Skeletal muscle satellite cell (primary cell): ENCODE measurements around the gene NCAM1.

ENCODE experiments used
- H3K27me3 ChIP-seq: 2 replicates; pipeline ENCODE4 v1.7.0; 2013; ENCODE audit warnings: low read length; ENCODE audit not compliant: control insufficient read depth, insufficient read depth
- H3K36me3 ChIP-seq: 2 replicates; pipeline ENCODE4 v1.7.0; 2013; ENCODE audit warnings: mild to moderate bottlenecking, control low read depth, low read length; ENCODE audit not compliant: insufficient read depth
- H3K4me1 ChIP-seq: 2 replicates; pipeline ENCODE4 v1.7.0; 2013; ENCODE audit warnings: low read length; ENCODE audit not compliant: control insufficient read depth, insufficient read depth
- H3K4me2 ChIP-seq: 2 replicates; pipeline ENCODE4 v1.7.0; 2013; ENCODE audit warnings: mild to moderate bottlenecking, low read length
- H3K4me3 ChIP-seq: 2 replicates; pipeline ENCODE4 v1.7.0; 2013; ENCODE audit warnings: low read length
- H3K9ac ChIP-seq: 2 replicates; pipeline ENCODE4 v1.7.0; 2013; ENCODE audit warnings: mild to moderate bottlenecking, low read depth, low read length, moderate library complexity
- H3K9me3 ChIP-seq: replicated peaks from 2 replicates; pipeline ENCODE4 v1.7.0; 2013; ENCODE audit warnings: mild to moderate bottlenecking, control low read depth, low read length

Gene NCAM1

DNA sequence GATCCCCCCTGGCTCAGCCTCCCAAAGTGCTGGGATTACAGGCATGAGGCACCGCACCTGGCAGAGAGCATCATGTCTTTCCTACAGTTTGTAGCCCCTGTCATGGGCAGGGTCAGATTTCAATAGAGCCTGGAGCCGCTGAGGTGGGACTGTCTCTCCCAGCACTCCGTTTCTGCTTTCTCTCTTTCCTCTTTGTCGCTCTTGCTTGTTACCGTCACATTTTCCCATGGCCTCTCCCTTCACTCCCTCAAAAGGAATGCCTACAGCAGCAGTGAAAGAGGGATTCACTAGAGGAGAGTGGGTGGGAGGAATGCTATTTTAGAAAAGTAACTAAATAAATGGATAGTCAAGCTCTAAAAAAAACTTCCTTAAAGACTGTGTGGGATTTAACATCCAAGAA, 216.5 kb downstream of the NCAM1 start:
- no peak overlapping the region for H3K4me2 ChIP-seq
- no peak overlapping the region for H3K9ac ChIP-seq
- H3K4me3 ChIP-seq = no peak overlapping the region
- no peaks in the 10 kb centered on the region for H3K27me3 ChIP-seq
- H3K9me3 ChIP-seq = no peaks in the 10 kb centered on the region
- H3K4me1 ChIP-seq = peaks cover 18% of the 10 kb centered on the region
- H3K36me3 ChIP-seq = no peaks in the 10 kb centered on the region

DNA sequence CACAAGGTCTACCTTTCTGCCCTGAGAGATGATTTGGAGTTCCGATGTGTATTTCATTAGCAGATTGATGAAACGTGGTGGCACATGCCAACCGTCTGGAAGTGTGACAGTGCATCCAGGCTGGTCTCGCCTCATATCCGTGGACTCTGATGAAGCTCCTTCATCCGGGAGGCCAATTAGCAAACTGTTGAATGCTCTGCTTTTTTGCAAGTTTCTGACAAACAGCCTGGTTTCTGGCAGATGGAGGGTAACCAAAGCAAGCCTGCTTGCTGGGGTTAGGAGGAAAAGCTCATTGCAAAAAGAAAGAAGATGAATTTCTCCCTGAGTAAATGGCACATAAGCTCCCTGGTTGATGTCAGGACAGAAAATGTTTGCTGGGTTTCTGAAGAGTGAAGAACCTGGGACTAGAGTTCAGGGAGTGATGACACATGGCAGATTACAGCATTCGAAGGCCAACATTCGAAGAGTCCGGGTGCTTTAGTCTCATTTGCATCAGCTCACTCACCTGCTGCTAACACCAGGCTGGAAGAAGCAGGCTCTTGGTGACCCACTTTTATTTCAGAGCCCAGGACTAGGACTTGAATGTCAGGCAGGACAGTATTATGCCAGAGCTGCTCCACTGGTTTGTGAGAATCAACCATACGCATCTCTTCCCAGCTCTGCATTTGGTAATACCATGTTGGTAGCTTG, 217.3 kb downstream of the NCAM1 start:
- Histone ChIP-seq H3K9me3 (no peaks in the 10 kb centered on the region), H3K27me3 (no peaks in the 10 kb centered on the region), H3K36me3 (no peaks in the 10 kb centered on the region), H3K4me1 (peaks cover 18% of the 10 kb centered on the region), H3K4me2 (no peak overlapping the region), H3K9ac (no peak overlapping the region), H3K4me3 (no peak overlapping the region)

DNA sequence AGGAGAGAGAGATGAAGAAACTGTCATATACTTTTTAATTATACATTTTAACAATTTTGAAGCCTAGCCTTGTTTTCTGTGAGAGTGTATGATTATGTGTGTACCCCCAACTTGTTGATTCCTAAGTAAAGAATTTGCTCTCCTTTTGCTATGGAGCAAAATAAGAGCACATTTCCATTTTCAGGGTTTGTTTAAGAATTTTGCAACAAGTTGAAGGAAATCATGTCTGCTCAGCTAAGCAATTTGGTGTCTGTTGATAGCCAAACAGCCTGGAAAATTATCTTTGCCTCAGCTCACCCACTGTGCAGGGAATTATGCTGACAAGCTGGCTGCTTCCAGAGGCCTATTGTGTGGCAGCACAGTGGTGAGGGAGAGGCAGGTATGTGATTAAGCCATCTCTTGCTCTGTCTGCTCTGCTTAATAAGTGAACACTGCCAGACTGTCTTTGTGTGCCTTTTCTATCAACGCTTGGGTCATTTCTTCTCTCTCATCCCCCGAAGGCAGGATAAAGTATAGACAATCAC, 218.0 kb downstream of the NCAM1 start:
- H3K9ac ChIP-seq = no peak overlapping the region
- H3K27me3 ChIP-seq = no peaks in the 10 kb centered on the region
- no peak overlapping the region for H3K4me2 ChIP-seq
- peaks cover 23% of the 10 kb centered on the region for H3K4me1 ChIP-seq
- H3K9me3 ChIP-seq = no peaks in the 10 kb centered on the region
- no peak overlapping the region for H3K4me3 ChIP-seq
- no peaks in the 10 kb centered on the region for H3K36me3 ChIP-seq

DNA sequence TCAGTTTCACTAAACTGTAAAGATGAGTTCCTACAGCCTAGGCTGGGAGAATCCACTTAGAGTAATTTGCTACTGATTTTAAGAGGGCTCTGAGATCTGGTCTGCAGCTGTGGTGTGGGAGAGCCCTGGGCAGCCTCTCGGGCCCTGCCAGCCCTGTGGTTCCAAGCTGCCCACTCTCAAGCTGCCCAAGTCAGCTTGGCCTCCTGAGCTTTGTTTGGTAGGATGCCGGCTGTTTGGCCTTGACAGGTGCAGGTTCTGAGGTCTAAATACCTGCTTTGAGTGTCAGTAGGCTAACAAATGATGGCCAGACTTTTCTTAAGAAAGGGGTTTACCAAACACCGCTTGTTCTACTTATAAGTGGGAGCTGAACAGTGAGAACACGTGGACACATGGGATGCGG, 219.9 kb downstream of the NCAM1 start:
- H3K27me3 ChIP-seq = no peaks in the 10 kb centered on the region
- no peak overlapping the region for H3K9ac ChIP-seq
- no peaks in the 10 kb centered on the region for H3K36me3 ChIP-seq
- no peak overlapping the region for H3K4me2 ChIP-seq
- H3K9me3 ChIP-seq = no peaks in the 10 kb centered on the region
- no peak overlapping the region for H3K4me3 ChIP-seq
- peaks cover 23% of the 10 kb centered on the region for H3K4me1 ChIP-seq

DNA sequence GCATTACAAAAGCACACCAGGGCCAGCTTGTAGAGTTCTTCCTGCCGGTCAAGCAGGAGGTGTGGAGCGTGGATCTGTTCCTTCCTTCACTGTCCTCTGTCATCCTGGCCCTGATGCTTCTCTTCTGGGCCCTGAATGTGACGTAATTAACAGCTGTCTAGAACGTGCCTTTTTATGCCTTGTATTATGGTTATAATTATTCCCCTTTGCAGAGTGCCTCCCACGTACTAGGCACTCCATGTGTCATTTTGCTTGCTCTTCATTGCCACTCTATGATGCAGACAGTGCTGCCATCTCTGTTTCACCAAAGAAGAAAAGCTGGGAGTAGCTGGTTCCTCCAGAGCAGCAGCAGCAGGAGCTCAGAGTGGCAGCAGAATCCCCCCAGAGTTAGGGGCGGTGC, 221.1 kb downstream of the NCAM1 start:
- Histone ChIP-seq H3K9me3 (no peaks in the 10 kb centered on the region), H3K4me2 (no peak overlapping the region), H3K9ac (no peak overlapping the region), H3K36me3 (no peaks in the 10 kb centered on the region), H3K4me3 (no peak overlapping the region), H3K4me1 (peaks cover 11% of the 10 kb centered on the region), H3K27me3 (no peaks in the 10 kb centered on the region)

DNA sequence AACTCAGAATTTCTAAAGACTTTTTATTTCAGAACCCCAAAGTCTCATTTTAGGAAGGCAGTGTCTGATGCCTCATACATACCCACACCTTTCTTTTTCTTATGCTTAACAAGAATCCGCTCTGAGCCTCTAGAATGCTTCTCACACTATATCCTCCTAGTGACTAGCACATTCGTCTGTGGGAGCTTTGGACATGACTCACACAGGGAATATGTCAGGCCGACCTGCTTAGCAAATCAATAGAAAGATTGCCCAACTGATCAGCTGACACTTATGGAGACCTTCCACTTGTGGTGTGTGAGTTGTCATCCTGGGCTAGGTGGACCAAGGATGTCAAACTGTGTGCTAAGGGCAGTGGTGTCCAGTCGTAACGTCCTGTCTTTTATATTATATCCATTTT, 223.3 kb downstream of the NCAM1 start:
- Histone ChIP-seq H3K4me1 (peaks cover 20% of the 10 kb centered on the region), H3K27me3 (no peaks in the 10 kb centered on the region), H3K9ac (peak overlapping the region; percentile 34), H3K9me3 (no peaks in the 10 kb centered on the region), H3K4me3 (no peak overlapping the region), H3K4me2 (no peak overlapping the region), H3K36me3 (no peaks in the 10 kb centered on the region)

DNA sequence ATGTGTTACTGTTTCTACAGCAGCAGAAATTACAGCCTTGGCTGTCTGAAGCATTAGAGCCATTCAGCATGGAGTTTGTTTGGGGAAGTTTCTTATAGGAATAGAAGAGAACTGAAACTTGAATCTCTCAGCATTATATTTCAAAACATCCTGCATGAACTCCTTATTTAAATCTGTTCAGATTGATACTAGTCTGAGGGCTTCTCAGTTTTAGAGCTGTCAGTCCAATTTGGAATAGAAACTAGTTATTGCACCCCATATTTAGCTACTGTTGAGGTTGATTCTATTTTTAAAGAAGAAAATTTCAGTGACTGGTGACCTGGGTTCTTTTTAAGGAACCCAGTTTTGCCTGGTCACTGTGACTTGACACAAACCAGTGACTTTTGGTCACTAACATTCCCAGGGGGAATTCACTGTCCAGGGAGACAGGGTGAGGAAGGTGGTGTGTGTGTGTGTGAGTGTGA, 227.2 kb downstream of the NCAM1 start:
- no peaks in the 10 kb centered on the region for H3K9me3 ChIP-seq
- no peak overlapping the region for H3K9ac ChIP-seq
- H3K4me1 ChIP-seq = peaks cover 56% of the 10 kb centered on the region
- H3K4me3 ChIP-seq = no peak overlapping the region
- H3K4me2 ChIP-seq = no peak overlapping the region
- no peaks in the 10 kb centered on the region for H3K36me3 ChIP-seq
- H3K27me3 ChIP-seq = no peaks in the 10 kb centered on the region

DNA sequence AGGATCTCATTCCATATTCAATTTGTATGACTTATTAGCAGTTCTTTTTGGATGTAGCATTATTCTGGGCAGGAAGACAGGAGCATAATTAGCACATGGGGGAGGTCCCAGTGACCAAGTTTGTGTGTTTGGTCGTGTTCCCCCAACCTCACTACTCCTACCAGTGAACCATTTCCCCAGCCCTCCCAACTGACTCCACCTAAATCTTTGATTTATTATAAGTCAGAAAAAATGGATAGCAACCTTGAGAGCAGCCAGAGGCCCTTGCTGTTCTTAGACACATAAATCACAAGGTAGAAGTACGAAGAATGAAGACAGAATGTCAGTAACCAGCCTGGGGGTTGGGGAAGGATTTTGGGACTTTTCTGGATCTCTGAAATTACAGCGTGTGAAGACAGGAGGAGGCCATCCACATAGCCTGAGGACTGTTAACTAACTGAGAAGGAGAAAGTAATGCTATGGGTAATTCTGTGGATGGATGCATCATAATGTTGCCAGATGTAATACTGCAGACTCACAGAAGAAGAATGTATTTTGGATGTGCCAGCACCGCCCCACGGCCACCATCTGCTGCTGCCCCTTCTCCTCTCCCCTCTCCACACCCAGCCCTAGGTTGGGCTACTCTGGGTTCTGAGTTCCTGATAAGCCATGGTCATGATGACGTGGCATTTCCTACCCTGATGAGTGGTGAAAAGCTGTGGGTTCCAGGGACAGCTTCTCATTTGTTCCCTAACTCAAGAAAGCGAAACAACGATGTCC, 228.9 kb downstream of the NCAM1 start:
- no peaks in the 10 kb centered on the region for H3K36me3 ChIP-seq

DNA sequence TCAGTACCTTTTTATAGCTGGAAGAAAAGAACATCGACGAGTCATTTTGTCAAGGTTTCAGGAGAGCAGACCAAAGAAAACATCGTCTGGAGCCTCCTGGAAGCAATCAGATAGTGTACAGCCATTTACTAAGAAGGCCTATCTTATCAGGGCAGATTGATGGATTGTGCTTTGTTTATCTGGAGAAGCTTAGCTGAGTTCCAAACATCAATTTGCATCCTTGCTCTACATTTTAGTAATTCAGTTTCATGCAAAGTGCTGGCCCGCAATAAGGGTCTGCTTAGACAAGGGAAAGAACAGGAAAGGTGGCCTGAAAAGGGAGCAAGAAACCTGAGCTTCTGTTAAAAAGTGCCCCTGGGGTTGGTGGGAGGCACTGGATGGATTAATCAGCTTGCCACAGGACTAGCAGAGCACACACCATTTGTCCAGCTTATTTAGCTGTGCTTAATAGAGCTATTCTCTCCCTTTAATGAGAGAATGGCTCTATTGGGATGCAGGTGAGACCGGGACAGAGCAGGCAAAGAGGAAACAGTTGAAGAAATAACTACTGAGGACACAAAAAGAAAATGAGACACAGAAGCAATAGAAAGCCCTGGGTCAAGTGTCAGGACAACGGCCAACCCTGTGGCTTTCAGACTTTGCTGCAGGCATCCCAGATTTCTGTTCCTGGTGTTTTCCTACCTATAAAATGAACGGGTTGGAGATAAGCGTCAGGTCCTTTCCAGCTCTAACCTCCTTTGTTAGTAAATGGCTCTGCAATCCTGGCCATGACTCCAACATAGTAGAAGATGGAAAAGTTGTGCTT, 231.1 kb downstream of the NCAM1 start:
- peaks cover 58% of the 10 kb centered on the region for H3K4me1 ChIP-seq
- H3K36me3 ChIP-seq = no peaks in the 10 kb centered on the region
- no peaks in the 10 kb centered on the region for H3K27me3 ChIP-seq

More for the DNA sequence above, 228.9 kb downstream of the NCAM1 start:
- Histone ChIP-seq H3K27me3 (no peaks in the 10 kb centered on the region), H3K9me3 (no peaks in the 10 kb centered on the region), H3K4me1 (peaks cover 58% of the 10 kb centered on the region), H3K4me3 (peak overlapping the region; percentile 49), H3K4me2 (peak overlapping the region; percentile 68), H3K9ac (peak overlapping the region; percentile 67)

DNA sequence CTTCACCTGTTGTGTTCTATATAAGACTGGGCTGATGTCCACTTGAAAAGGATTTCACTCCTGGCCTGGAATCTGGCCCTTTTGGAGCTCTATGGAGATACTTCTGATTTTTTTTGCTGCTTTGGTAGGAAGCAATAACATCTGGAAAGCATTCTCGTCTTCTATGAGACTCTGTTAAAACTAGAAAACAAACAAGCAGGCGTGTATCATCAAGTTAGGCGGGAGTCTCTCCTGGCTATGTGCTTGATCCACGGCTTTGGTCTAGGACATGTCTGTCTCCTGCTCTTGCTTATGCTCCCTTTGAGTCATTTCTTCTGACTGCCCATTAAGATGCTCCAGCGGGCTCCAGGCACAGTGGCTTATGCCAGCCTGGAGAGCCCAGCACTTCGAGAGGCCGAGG, 231.8 kb downstream of the NCAM1 start:
- H3K4me3 ChIP-seq = no peak overlapping the region
- no peaks in the 10 kb centered on the region for H3K27me3 ChIP-seq
- H3K4me1 ChIP-seq = peaks cover 56% of the 10 kb centered on the region

More for the DNA sequence above, 231.1 kb downstream of the NCAM1 start:
- Histone ChIP-seq H3K4me3 (no peak overlapping the region), H3K9ac (no peak overlapping the region), H3K9me3 (no peaks in the 10 kb centered on the region), H3K4me2 (no peak overlapping the region)

DNA sequence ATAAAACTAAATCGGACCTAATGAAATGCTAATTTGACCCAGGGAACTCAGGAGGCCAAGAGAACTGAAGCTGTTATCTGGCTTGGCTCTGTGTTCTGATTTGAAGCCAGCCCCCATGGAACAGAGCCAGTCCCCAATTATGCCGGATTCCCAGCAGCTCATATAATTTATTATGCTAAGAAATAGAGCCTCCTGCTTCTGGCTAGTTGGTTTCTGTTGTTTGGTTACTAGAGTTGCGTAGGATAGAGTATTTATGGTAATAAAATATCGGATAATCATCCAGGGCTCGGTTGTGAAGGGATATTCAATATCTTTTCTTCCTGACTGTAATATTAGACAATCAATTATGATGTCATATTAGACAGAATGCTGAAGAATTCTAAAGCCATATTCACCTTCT, 232.7 kb downstream of the NCAM1 start:
- Histone ChIP-seq H3K27me3 (no peaks in the 10 kb centered on the region), H3K9ac (no peak overlapping the region), H3K4me3 (no peak overlapping the region), H3K4me1 (peaks cover 48% of the 10 kb centered on the region), H3K4me2 (no peak overlapping the region), H3K9me3 (no peaks in the 10 kb centered on the region), H3K36me3 (no peaks in the 10 kb centered on the region)

More for the DNA sequence above, 231.8 kb downstream of the NCAM1 start:
- Histone ChIP-seq H3K9me3 (no peaks in the 10 kb centered on the region), H3K9ac (no peak overlapping the region), H3K36me3 (no peaks in the 10 kb centered on the region), H3K4me2 (no peak overlapping the region)
